GM12878 (cell line): ENCODE data around the gene ZNF618. TPM values are rescaled to one million over a fixed set of nuclear protein-coding genes. Genes with fewer than 3 reads are reported as not detected.

Source experiments
- ATAC-seq: fragments of 200-7000 bp; cut with Tn5 transposase; 3 replicates; pipeline ENCODE4 v1.9.1; 2020; ENCODE audit warnings: mild to moderate bottlenecking, moderate library complexity
- BruUV-seq: library from RNA; stranded (reverse); fragments of 400-500 nt; replicated peaks from 2 replicates; lab custom pipeline; 2021; lab: Mats Ljungman, UMichigan
- CTCF ChIA-PET: fragments of 300-600 bp; sonication (Branson Sonifier 250); formaldehyde crosslinking; extraction: SDS; loops from one replicate; lab custom pipeline; 2021; ENCODE audit warnings: inconsistent platforms; lab: Yijun Ruan, JAX
- POLR2A ChIA-PET: fragments of 350-600 bp; formaldehyde crosslinking; extraction: SDS; loops from one replicate; lab custom pipeline; 2021; ENCODE audit warnings: inconsistent platforms; lab: Charles Lee
- RAD21 ChIA-PET: fragments of 300-600 bp; sonication (Branson Sonifier 250); formaldehyde crosslinking; loops from one replicate; lab custom pipeline; 2023; ENCODE audit warnings: antibody characterized with exemption; ENCODE audit not compliant: unreplicated experiment; lab: Charles Lee
- SMC1A ChIA-PET: fragments of 300-600 bp; sonication (Branson Sonifier 250); formaldehyde crosslinking; loops from one replicate; lab custom pipeline; 2023; ENCODE audit not compliant: unreplicated experiment, uncharacterized antibody; lab: Charles Lee
- DNase-seq: peaks from one replicate; pipeline ENCODE4 v3.0.0-alpha.2; 2011; ENCODE audit warnings: low read depth, low spot score
- FAIRE-seq: peaks from 3 replicates; lab custom pipeline; 2011; peaks lifted over from hg19 to GRCh38; lab: Jason Lieb, UNC
- H2AFZ ChIP-seq: 2 replicates; pipeline ENCODE4 v1.6.0; 2011; ENCODE audit warnings: low read depth, low read length, control low read depth; ENCODE audit not compliant: control insufficient read depth
- H3K27ac ChIP-seq: 2 replicates; pipeline ENCODE4 v1.5.1; 2011; ENCODE audit warnings: control low read depth; ENCODE audit not compliant: control insufficient read depth, insufficient read depth
- H3K27me3 ChIP-seq, 2 experiments: replicated peaks in 1 of 2; 2 replicates each; pipeline versions ENCODE4 v1.6.0 to v1.6.1; 2011; ENCODE audit warnings: low read length in 1 of 2; ENCODE audit not compliant: control insufficient read depth in 2 of 2, insufficient read depth in 2 of 2
- H3K36me3 ChIP-seq, 2 experiments: 2 replicates each; pipeline ENCODE4 v1.5.1; 2011; ENCODE audit warnings: low read length in 1 of 2; ENCODE audit not compliant: control insufficient read depth in 2 of 2, insufficient read depth in 2 of 2
- H3K4me1 ChIP-seq: 2 replicates; pipeline ENCODE4 v1.6.1; 2011; ENCODE audit warnings: mild to moderate bottlenecking, low read length, moderate library complexity, mixed read lengths; ENCODE audit not compliant: control insufficient read depth, insufficient read depth
- H3K4me2 ChIP-seq: 2 replicates; pipeline ENCODE4 v1.6.0; 2011; ENCODE audit warnings: control low read depth; ENCODE audit not compliant: control insufficient read depth, insufficient read depth
- H3K4me3 ChIP-seq: fragments of 200-600 bp; sonication (generic); 2 replicates; pipeline ENCODE4 v1.5.1; 2016
- H3K79me2 ChIP-seq: 2 replicates; pipeline ENCODE4 v1.6.0; 2011; ENCODE audit warnings: low read length; ENCODE audit not compliant: control insufficient read depth, insufficient read depth
- H3K9ac ChIP-seq: 2 replicates; pipeline ENCODE4 v1.8.0; 2011; ENCODE audit warnings: low read length, control low read depth, mixed read lengths; ENCODE audit not compliant: control insufficient read depth, insufficient read depth
- H3K9me3 ChIP-seq: replicated peaks from 3 replicates; pipeline ENCODE4 v1.5.1; 2011; ENCODE audit warnings: mild to moderate bottlenecking, low read length; ENCODE audit not compliant: control insufficient read depth, insufficient read depth
- H4K20me1 ChIP-seq: 2 replicates; pipeline ENCODE4 v1.6.0; 2011; ENCODE audit not compliant: control insufficient read depth, insufficient read depth
- HDAC6 ChIP-seq: fragments of 200-600 bp; sonication (generic); IDR thresholded peaks from one replicate; pipeline ENCODE4 v1.8.0; 2017; ENCODE audit warnings: antibody characterized with exemption; ENCODE audit not compliant: unreplicated experiment
- HSF1 ChIP-seq: fragments of 150-350 bp; IDR thresholded peaks from 2 replicates; pipeline ENCODE4 v1.6.1; 2014; ENCODE audit warnings: mild to moderate bottlenecking, low read depth, low read length
- MTA2 ChIP-seq: fragments of 450-650 bp; IDR thresholded peaks from 2 replicates; pipeline ENCODE4 v1.6.1; 2016; ENCODE audit warnings: low read depth, mild to moderate bottlenecking, moderate library complexity
- MYB ChIP-seq: fragments of 150-350 bp; IDR thresholded peaks from 2 replicates; pipeline ENCODE4 v1.6.1; 2014; ENCODE audit warnings: mild to moderate bottlenecking, low read depth, low read length, borderline replicate concordance
- MYC ChIP-seq: IDR thresholded peaks from 2 replicates; pipeline ENCODE4 v1.6.1; 2011; ENCODE audit warnings: mild to moderate bottlenecking, low read length, moderate library complexity, inconsistent platforms; ENCODE audit not compliant: insufficient read depth, insufficient replicate concordance, insufficient read length, severe bottlenecking
- WGBS: methylation state at CpG from one replicate; pipeline ENCODE4 v1.1.6; 2016; ENCODE audit warnings: low lambda C conversion rate; ENCODE audit not compliant: insufficient replicate concordance, insufficient coverage; ENCODE audit errors: missing lambda C conversion rate; 5-methylcytosine and 5-hydroxymethylcytosine counted together
- in situ Hi-C: fragments of 300-500 bp; cut with MboI; formaldehyde crosslinking; loops from 9 replicates; pipeline ENCODE4 v1.14.3; 2018; ENCODE audit warnings: mixed read lengths
- intact Hi-C: fragments of 100-400 bp; cut with micrococcal nuclease; formaldehyde crosslinking; loops from one replicate; pipeline ENCODE4 v1.14.2; 2022; ENCODE audit not compliant: unreplicated experiment
- polyA plus RNA-seq, 11 experiments: library from polyadenylated mRNA; depleted of rRNA in 4 of 11; unstranded in 6 of 11; stranded (reverse) in 5 of 11; fragments of >200 nt; fragmentation: Nextera tagmentation in 4 of 11; fragmentation: Illumina TruSeq in 1 of 11; extraction: Ambion mirVana in 4 of 11; extraction: Trizol in 1 of 11; gene quantifications; 1 replicate in 1 of 11; 2 replicates in 10 of 11; pipeline versions ENCODE4 v1.2.1 to v1.2.3, GENCODE V29; 2011 to 2016; ENCODE audit warnings: inconsistent platforms in 2 of 11, missing spikeins in 2 of 11, low read depth in 1 of 11
- total RNA-seq, 4 experiments: library from RNA; depleted of rRNA in 3 of 4; stranded (reverse); fragments of >200 nt in 3 of 4; fragmentation: Illumina TruSeq in 1 of 4; extraction: Trizol in 1 of 4; gene quantifications; 2 replicates each; pipeline versions ENCODE4 v1.2.1 to v1.2.3, GENCODE V29; 2013 to 2021
- TF ChIP-seq, protein P1 (sequence below): fragments of 450-650 bp; IDR thresholded peaks from 2 replicates; pipeline ENCODE4 v1.6.1; 2017; ENCODE audit warnings: mild to moderate bottlenecking, moderate library complexity

ZNF618 gene
- total and polyA plus RNA-seq, 10 of the 15 experiments (the other 5 are each of a cell fraction or from before 2014, with no cell fraction given), result 0.01 to 0.24 (median 0.06) TPM; not detected in 2

DNA sequence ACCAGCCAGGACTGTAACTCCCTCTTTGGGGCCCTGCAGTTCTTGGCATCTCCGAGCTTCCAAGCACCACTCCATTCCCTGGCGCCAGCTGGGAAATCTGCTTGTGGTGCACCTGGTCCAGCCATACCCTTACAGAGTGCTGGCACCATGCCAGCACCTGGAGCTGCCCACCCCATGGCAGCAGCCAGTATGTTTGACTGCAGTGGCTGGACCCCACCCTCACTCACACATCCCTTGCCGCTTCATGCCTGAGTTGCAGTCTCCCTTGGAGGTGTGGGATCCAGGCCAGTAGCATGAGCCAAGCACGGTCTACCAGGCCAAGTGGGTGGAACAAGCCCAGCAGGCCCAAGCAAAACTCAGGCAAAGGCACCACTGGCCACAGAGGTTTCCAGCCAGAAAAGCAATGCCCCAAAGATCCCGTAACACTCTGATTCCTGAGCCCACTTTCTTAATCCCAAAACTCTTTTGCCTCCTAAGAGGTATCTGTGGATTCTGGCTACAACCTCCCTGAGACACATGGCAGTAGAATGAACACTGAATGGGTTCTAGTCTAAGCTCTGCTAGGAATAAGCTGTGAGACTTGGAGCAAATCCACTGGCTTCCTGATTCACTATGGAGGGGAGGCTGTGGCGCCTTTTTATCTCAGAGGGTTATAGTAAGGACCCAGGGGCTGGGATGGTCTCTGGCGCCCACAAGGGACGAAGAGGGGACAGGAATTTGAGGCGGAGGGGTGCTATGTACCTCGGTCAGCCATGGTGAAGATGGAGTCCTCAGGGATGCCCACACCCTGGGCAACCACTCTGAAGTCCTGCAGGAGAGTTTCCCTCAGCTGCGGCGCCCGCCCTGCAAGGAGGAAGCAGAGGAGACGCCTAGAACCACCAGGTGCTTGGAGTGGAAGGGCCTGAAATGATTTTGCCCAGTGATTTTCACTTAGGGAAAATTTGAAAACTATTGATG is 196.4 kb downstream of the ZNF618 start:
- BruUV-seq, result no TSS peak
- POLR2A ChIA-PET, result no interaction called here
- CTCF ChIA-PET, result no interaction called here

More for the DNA sequence above, 196.4 kb downstream of the ZNF618 start:
- WGBS, result 34% methylated on average over 14 of the region's 14 CpGs
- no peak overlapping the region for H2AFZ ChIP-seq
- no peak overlapping the region for H3K4me2 ChIP-seq
- SMC1A ChIA-PET, result interaction anchor here (1.0 kb wide), 1 partner anchor 10 kb away, joined by 4 read pairs; no protein-coding TSS in a partner anchor
- H4K20me1 ChIP-seq, result no peaks in the 10 kb centered on the region
- no peak overlapping the region for H3K27ac ChIP-seq
- no peak overlapping the region for H3K4me3 ChIP-seq
- FAIRE-seq, result no peak
- no peak overlapping the region for H3K9ac ChIP-seq
- no peaks in the 10 kb centered on the region for H3K4me1 ChIP-seq
- H3K79me2 ChIP-seq, result no peaks in the 10 kb centered on the region
- in situ Hi-C loops (no loop called here), intact Hi-C loops (no loop called here)
- no peak for ATAC-seq
- no peaks in the 10 kb centered on the region; the same call in 2 of the 3 replicates for H3K9me3 ChIP-seq
- no peaks in the 10 kb centered on the region for H3K36me3 ChIP-seq
- no peaks in the 10 kb centered on the region; a peak in 1 of 4 replicates for H3K27me3 ChIP-seq
- RAD21 ChIA-PET, result no interaction called here
- no peak for DNase-seq
- no peak for TF ChIP-seq HDAC6
- no peak for TF ChIP-seq MTA2
- TF ChIP-seq MYB, result no peak
- TF ChIP-seq MYC, result no peak
- no peak for TF ChIP-seq HSF1
- TF ChIP-seq, protein P1, sequence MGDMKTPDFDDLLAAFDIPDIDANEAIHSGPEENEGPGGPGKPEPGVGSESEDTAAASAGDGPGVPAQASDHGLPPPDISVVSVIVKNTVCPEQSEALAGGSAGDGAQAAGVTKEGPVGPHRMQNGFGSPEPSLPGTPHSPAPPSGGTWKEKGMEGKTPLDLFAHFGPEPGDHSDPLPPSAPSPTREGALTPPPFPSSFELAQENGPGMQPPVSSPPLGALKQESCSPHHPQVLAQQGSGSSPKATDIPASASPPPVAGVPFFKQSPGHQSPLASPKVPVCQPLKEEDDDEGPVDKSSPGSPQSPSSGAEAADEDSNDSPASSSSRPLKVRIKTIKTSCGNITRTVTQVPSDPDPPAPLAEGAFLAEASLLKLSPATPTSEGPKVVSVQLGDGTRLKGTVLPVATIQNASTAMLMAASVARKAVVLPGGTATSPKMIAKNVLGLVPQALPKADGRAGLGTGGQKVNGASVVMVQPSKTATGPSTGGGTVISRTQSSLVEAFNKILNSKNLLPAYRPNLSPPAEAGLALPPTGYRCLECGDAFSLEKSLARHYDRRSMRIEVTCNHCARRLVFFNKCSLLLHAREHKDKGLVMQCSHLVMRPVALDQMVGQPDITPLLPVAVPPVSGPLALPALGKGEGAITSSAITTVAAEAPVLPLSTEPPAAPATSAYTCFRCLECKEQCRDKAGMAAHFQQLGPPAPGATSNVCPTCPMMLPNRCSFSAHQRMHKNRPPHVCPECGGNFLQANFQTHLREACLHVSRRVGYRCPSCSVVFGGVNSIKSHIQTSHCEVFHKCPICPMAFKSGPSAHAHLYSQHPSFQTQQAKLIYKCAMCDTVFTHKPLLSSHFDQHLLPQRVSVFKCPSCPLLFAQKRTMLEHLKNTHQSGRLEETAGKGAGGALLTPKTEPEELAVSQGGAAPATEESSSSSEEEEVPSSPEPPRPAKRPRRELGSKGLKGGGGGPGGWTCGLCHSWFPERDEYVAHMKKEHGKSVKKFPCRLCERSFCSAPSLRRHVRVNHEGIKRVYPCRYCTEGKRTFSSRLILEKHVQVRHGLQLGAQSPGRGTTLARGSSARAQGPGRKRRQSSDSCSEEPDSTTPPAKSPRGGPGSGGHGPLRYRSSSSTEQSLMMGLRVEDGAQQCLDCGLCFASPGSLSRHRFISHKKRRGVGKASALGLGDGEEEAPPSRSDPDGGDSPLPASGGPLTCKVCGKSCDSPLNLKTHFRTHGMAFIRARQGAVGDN, result no peak
